ENCODE results near the gene AQP10.
"Not testable (repeated sequence)": the region's sequence is repeated elsewhere in the genome, so short reads cannot be mapped to it uniquely, and the experiment has no call there.

Gene AQP10

GRCh38 chr1:154320882-154321608 is at the start of gene AQP10:
Gene AQP10 (plus strand): TSS chr1:154321093. CDS start chr1:154321156, 63 bp downstream.
- DNase-seq (ENCODE audit: low read depth) = peak; percentile 87
- TF ChIP-seq CTCF (IDR thresholded peaks at IDR 0.05; ENCODE audit: low read length, missing control alignments) = peak; percentile 20
- H3K4me3 ChIP-seq (replicated peaks; ENCODE audit: low read depth, low read length) = no peak within 1 kb of the TSS

- H3K4me3 ChIP-seq (replicated peaks; ENCODE audit: low read depth, low read length) = peak within 1 kb of the TSS; percentile 85
- peak; percentile 98 for DNase-seq (ENCODE audit: low read depth)
- TF ChIP-seq CTCF (IDR thresholded peaks at IDR 0.05; ENCODE audit: low read length, missing control alignments) = peak; percentile 77
These were observed 48.5 kb upstream of the AQP10 start, which contains the start of gene HAX1 for GRCh38 chr1:154272217-154272998. Gene HAX1 (plus strand): TSS chr1:154272629. CDS start chr1:154272724, 95 bp downstream.

GRCh38 chr1:154272999-154273563 is 47.8 kb upstream of the AQP10 start:
- no peak for TF ChIP-seq CTCF (IDR thresholded peaks at IDR 0.05; ENCODE audit: low read length, missing control alignments)
- no peak for DNase-seq (ENCODE audit: low read depth)
- H3K4me3 ChIP-seq (replicated peaks; ENCODE audit: low read depth, low read length) = peak overlapping the region; percentile 85

- H3K4me3 ChIP-seq (replicated peaks; ENCODE audit: low read depth, low read length) = no peak overlapping the region
- no peak for DNase-seq (ENCODE audit: low read depth)
- TF ChIP-seq CTCF (IDR thresholded peaks at IDR 0.05; ENCODE audit: low read length, missing control alignments) = peak; percentile 33
These were observed 44.1 kb upstream of the AQP10 start for GRCh38 chr1:154276797-154277196.

- H3K4me3 ChIP-seq (replicated peaks; ENCODE audit: low read depth, low read length); DNase-seq (ENCODE audit: low read depth): not testable (repeated sequence)
These were observed 33.3 kb upstream of the AQP10 start for GRCh38 chr1:154287591-154287990.

- TF ChIP-seq CTCF (IDR thresholded peaks at IDR 0.05; ENCODE audit: low read length, missing control alignments) = no peak
- DNase-seq (ENCODE audit: low read depth) = no peak
- no peak overlapping the region for H3K4me3 ChIP-seq (replicated peaks; ENCODE audit: low read depth, low read length)
These were observed 32.2 kb upstream of the AQP10 start for GRCh38 chr1:154288661-154289060.

- TF ChIP-seq CTCF (IDR thresholded peaks at IDR 0.05; ENCODE audit: low read length, missing control alignments) = no peak
- DNase-seq (ENCODE audit: low read depth) = no peak
- no peak overlapping the region for H3K4me3 ChIP-seq (replicated peaks; ENCODE audit: low read depth, low read length)
These were observed 30.0 kb upstream of the AQP10 start for GRCh38 chr1:154290921-154291320.

Data from fibroblast of pulmonary artery (primary cell).